A673 (cell line): Measurements from ENCODE around the gene CNTN5. TPM values are rescaled to one million over a fixed set of nuclear protein-coding genes. Genes with fewer than 3 reads are reported as not detected.

Source experiments
- BruUV-seq: library from RNA; stranded (reverse); fragments of 400-500 nt; replicated peaks from 2 replicates; lab custom pipeline; 2021; lab: Mats Ljungman, UMichigan
- CTCF ChIA-PET: fragments of 300-600 bp; sonication (Branson Sonifier 250); formaldehyde crosslinking; loops from one replicate; lab custom pipeline; 2022; ENCODE audit warnings: antibody characterized with exemption; lab: Charles Lee
- POLR2A ChIA-PET: fragments of 300-600 bp; sonication (Branson Sonifier 250); formaldehyde crosslinking; loops from one replicate; lab custom pipeline; 2022; ENCODE audit warnings: antibody characterized with exemption; ENCODE audit not compliant: low non-redundant PET; lab: Charles Lee
- DNase-seq: peaks from one replicate; pipeline ENCODE4 v3.0.0-alpha.2; 2015; ENCODE audit warnings: low spot score
- H3K27ac ChIP-seq: fragments of 200-600 bp; sonication (generic); 2 replicates; pipeline ENCODE4 v1.5.1; 2016; ENCODE audit warnings: mixed run types, low read depth, mild to moderate bottlenecking, mixed read lengths, antibody characterized with exemption, low read length; ENCODE audit not compliant: poor library complexity, severe bottlenecking
- H3K27me3 ChIP-seq: fragments of 200-600 bp; sonication (generic); replicated peaks from 2 replicates; pipeline ENCODE4 v1.6.1; 2017; ENCODE audit warnings: mixed run types, low read depth, mild to moderate bottlenecking, mixed read lengths, antibody characterized with exemption, low read length; ENCODE audit not compliant: insufficient read depth, poor library complexity
- H3K36me3 ChIP-seq: fragments of 200-600 bp; sonication (generic); 2 replicates; pipeline ENCODE4 v1.6.1; 2016; ENCODE audit warnings: mixed run types, mild to moderate bottlenecking, mixed read lengths, antibody characterized with exemption, low read length; ENCODE audit not compliant: insufficient read depth, poor library complexity, severe bottlenecking
- H3K4me1 ChIP-seq: fragments of 200-600 bp; sonication (generic); 2 replicates; pipeline ENCODE4 v1.6.1; 2017; ENCODE audit warnings: mixed run types, mild to moderate bottlenecking, mixed read lengths, antibody characterized with exemption, low read length; ENCODE audit not compliant: insufficient read depth, poor library complexity, severe bottlenecking
- H3K4me3 ChIP-seq: fragments of 200-600 bp; sonication (generic); 2 replicates; pipeline ENCODE4 v1.5.1; 2016; ENCODE audit warnings: low read depth, mixed run types, mild to moderate bottlenecking, mixed read lengths, low read length; ENCODE audit not compliant: poor library complexity, severe bottlenecking
- H3K9me3 ChIP-seq: fragments of 200-600 bp; sonication (generic); 2 replicates; pipeline ENCODE4 v1.6.1; 2016; ENCODE audit warnings: mixed run types, low read depth, mild to moderate bottlenecking, mixed read lengths, antibody characterized with exemption, low read length; ENCODE audit not compliant: poor library complexity, severe bottlenecking
- CTCF ChIP-seq: fragments of 300-800, 200-600 bp; sonication (generic); conservative IDR thresholded peaks from 2 replicates; pipeline ENCODE4 v1.5.1; 2017; ENCODE audit warnings: low read depth, mild to moderate bottlenecking, antibody characterized with exemption, low read length, moderate library complexity, mixed read lengths
- EZH2 ChIP-seq: fragments of 200-600 bp; sonication (generic); IDR thresholded peaks from 2 replicates; pipeline ENCODE4 v1.6.1; 2017; ENCODE audit warnings: borderline replicate concordance, low read depth, mild to moderate bottlenecking, mixed read lengths, antibody characterized with exemption, low read length; ENCODE audit not compliant: poor library complexity, severe bottlenecking
- intact Hi-C: fragments of 100-400 bp; cut with micrococcal nuclease; formaldehyde crosslinking; loops from one replicate; pipeline ENCODE4 v1.10.0; 2022; ENCODE audit not compliant: unreplicated experiment
- total RNA-seq: library from RNA; stranded (reverse); gene quantifications from 2 replicates; pipeline ENCODE4 v1.2.3, GENCODE V29; 2021

Gene CNTN5
- total RNA-seq, 1 experiment from 2014 or later, result 0.80 TPM

DNA sequence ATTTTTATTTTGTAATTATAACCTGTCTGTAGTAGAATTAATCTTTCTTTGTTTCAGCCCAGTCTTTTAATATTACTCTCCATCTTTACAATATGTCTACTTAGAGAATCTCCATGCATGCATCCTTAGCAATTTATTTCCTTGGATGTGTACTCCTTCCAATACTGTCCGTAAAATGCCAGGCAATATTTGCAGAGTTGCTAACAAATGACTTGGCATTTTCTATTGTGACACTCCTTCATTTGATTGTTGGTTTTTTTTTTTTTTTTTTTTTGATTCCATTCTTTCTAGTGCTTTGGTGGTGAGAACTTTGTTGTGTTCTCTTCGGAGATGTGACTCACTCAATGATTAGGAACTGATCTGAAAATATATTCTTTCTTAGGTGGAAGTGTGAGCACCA is 220.3 kb downstream of the CNTN5 start:
- intact Hi-C loops, result no loop called here
- ChIA-PET CTCF (no interaction called here), POLR2A (no interaction called here)
- Histone ChIP-seq H3K4me3 (no peak overlapping the region), H3K36me3 (no peaks in the 10 kb centered on the region), H3K9me3 (no peaks in the 10 kb centered on the region), H3K27me3 (no peaks in the 10 kb centered on the region), H3K4me1 (no peaks in the 10 kb centered on the region), H3K27ac (no peak overlapping the region)
- TF ChIP-seq CTCF, result no peak
- TF ChIP-seq EZH2, result no peak
- BruUV-seq, result no TSS peak
- DNase-seq, result no peak

DNA sequence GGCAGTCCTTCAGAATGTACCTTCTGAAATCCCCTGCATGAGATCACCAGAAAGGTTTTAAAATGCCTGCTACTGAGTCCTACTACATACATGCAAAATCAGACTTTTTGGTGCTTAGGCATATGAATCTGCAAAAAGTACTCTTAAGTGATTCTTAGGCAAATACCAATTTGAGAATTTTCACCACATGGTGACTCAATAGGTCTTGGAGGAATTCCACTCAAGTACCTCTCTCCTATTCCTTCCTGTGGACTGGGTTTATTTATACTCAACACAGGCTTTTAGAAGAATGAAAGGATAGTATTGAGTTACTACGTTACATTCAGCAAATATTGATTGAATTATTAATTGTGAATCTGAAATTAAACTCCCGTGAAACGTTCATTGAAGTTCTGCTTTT is 223.9 kb downstream of the CNTN5 start:
- Histone ChIP-seq H3K4me3 (no peak overlapping the region), H3K27me3 (no peaks in the 10 kb centered on the region), H3K27ac (no peak overlapping the region), H3K36me3 (no peaks in the 10 kb centered on the region), H3K9me3 (no peaks in the 10 kb centered on the region), H3K4me1 (no peaks in the 10 kb centered on the region)
- BruUV-seq, result no TSS peak
- intact Hi-C loops, result no loop called here
- no peak for TF ChIP-seq EZH2
- no peak for TF ChIP-seq CTCF
- no peak for DNase-seq
- ChIA-PET CTCF (no interaction called here), POLR2A (no interaction called here)

DNA sequence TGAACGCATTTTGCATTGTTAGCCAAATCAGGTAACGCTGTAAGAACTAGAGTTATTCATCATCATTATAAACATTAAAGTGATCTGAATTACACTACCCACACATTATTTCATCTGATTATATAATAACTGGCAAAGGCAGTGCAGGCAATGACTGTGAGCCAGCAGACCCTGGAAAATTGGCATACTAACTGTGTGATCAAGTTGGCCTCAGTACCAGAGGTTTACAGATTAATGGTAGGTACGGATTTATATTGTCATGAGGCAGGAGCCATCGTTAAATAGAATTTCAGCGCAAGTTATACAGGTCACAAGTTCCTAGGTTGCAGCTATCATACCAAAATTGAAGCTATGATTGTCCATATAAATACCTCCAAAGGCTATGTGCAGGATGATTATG is 225.4 kb downstream of the CNTN5 start:
- ChIA-PET POLR2A (no interaction called here), CTCF (no interaction called here)
- Histone ChIP-seq H3K4me1 (no peaks in the 10 kb centered on the region), H3K36me3 (no peaks in the 10 kb centered on the region), H3K9me3 (no peaks in the 10 kb centered on the region), H3K4me3 (no peak overlapping the region), H3K27ac (no peak overlapping the region), H3K27me3 (no peaks in the 10 kb centered on the region)
- intact Hi-C loops, result no loop called here
- no peak for TF ChIP-seq EZH2
- TF ChIP-seq CTCF, result no peak
- no TSS peak for BruUV-seq
- no peak for DNase-seq
